OCI-LY1 (cell line): ENCODE measurements around the gene PYCR2.
"Not testable (repeated sequence)": the region's sequence is repeated elsewhere in the genome, so short reads cannot be mapped to it uniquely, and the experiment has no call there.

ENCODE experiments used
- H2AFZ ChIP-seq: fragments of 200-600 bp; sonication (generic), shearing (Covaris generic); 2 replicates; pipeline ENCODE4 v1.6.0; 2014; ENCODE audit warnings: antibody characterized with exemption, mild to moderate bottlenecking, low read length
- H3F3A ChIP-seq: fragments of 200-600 bp; sonication (generic), shearing (Covaris generic); 2 replicates; pipeline ENCODE4 v1.6.0; 2014; ENCODE audit warnings: mild to moderate bottlenecking, antibody characterized with exemption, low read length, moderate library complexity; ENCODE audit not compliant: insufficient read depth
- H3K27ac ChIP-seq: fragments of 200-600 bp; sonication (generic); 2 replicates; pipeline ENCODE4 v1.5.1; 2014; ENCODE audit warnings: low read length, mixed run types, mild to moderate bottlenecking, low read depth; ENCODE audit not compliant: poor library complexity, severe bottlenecking
- H3K27me3 ChIP-seq: fragments of 200-600 bp; sonication (generic); 2 replicates; pipeline ENCODE4 v1.6.0; 2014; ENCODE audit warnings: antibody characterized with exemption, mild to moderate bottlenecking, low read length, moderate library complexity; ENCODE audit not compliant: insufficient read depth
- H3K36me3 ChIP-seq: fragments of 200-600 bp; sonication (generic); 2 replicates; pipeline ENCODE4 v1.6.1; 2014; ENCODE audit warnings: mild to moderate bottlenecking, antibody characterized with exemption, low read length, moderate library complexity, mixed read lengths; ENCODE audit not compliant: insufficient read depth
- H3K4me1 ChIP-seq: fragments of 200-600 bp; sonication (generic); 2 replicates; pipeline ENCODE4 v1.5.1; 2014; ENCODE audit warnings: mild to moderate bottlenecking, low read length, moderate library complexity; ENCODE audit not compliant: insufficient read depth, severe bottlenecking
- H3K4me2 ChIP-seq: fragments of 200-600 bp; sonication (generic), shearing (Covaris generic); 2 replicates; pipeline ENCODE4 v1.6.1; 2014; ENCODE audit warnings: low read length
- H3K4me3 ChIP-seq: fragments of 200-600 bp; sonication (generic); 2 replicates; pipeline ENCODE4 v1.5.1; 2014; ENCODE audit warnings: low read length, low read depth, mild to moderate bottlenecking, mixed read lengths; ENCODE audit not compliant: poor library complexity, severe bottlenecking
- H3K79me2 ChIP-seq: fragments of 200-600 bp; shearing (Covaris generic); 2 replicates; pipeline ENCODE4 v1.6.1; 2016; ENCODE audit warnings: mixed run types, low read length, mixed read lengths; ENCODE audit not compliant: insufficient read depth
- H3K9ac ChIP-seq: fragments of 200-600 bp; sonication (generic), shearing (Covaris generic); 2 replicates; pipeline ENCODE4 v1.6.1; 2014; ENCODE audit warnings: mild to moderate bottlenecking, low read length, mixed read lengths
- H3K9me2 ChIP-seq: fragments of 200-600 bp; sonication (generic), shearing (Covaris generic); 2 replicates; pipeline ENCODE4 v1.6.1; 2014; ENCODE audit warnings: low read depth, mild to moderate bottlenecking, low read length, mixed read lengths
- H3K9me3 ChIP-seq: fragments of 200-600 bp; shearing (Covaris generic); 2 replicates; pipeline ENCODE4 v1.6.1; 2014; ENCODE audit warnings: low read length, mixed read lengths
- H4K20me1 ChIP-seq: fragments of 200-600 bp; sonication (generic), shearing (Covaris generic); 2 replicates; pipeline ENCODE4 v1.6.0; 2016; ENCODE audit warnings: mild to moderate bottlenecking, low read length; ENCODE audit not compliant: insufficient read depth
- CTCF ChIP-seq: fragments of 200-600 bp; sonication (generic), shearing (Covaris generic); IDR thresholded peaks from 2 replicates; pipeline ENCODE4 v1.5.1; 2017; ENCODE audit warnings: mild to moderate bottlenecking, antibody characterized with exemption, low read length, moderate library complexity, mixed read lengths
- EZH2 ChIP-seq: fragments of 200-600 bp; sonication (generic), shearing (Covaris generic); IDR thresholded peaks from 2 replicates; pipeline ENCODE4 v1.8.0; 2017; ENCODE audit warnings: borderline replicate concordance, mixed run types, mild to moderate bottlenecking, antibody characterized with exemption, low read length, moderate library complexity, mixed read lengths

The PYCR2 gene

GRCh38 chr1:225936523-225936922 is 12.5 kb upstream of the PYCR2 start:
- Histone ChIP-seq H3K4me1 (peaks cover 22% of the 10 kb centered on the region), H3K36me3 (no peaks in the 10 kb centered on the region), H3K9ac (no peak overlapping the region), H3K9me3 (no peaks in the 10 kb centered on the region), H3F3A (no peaks in the 10 kb centered on the region), H3K79me2 (no peaks in the 10 kb centered on the region), H3K27me3 (no peaks in the 10 kb centered on the region), H4K20me1 (no peaks in the 10 kb centered on the region), H3K4me3 (no peak overlapping the region), H3K27ac (no peak overlapping the region), H3K9me2 (no peaks in the 10 kb centered on the region), H2AFZ (no peak overlapping the region), H3K4me2 (no peak overlapping the region)
- no peak for TF ChIP-seq CTCF
- no peak for TF ChIP-seq EZH2

DNA sequence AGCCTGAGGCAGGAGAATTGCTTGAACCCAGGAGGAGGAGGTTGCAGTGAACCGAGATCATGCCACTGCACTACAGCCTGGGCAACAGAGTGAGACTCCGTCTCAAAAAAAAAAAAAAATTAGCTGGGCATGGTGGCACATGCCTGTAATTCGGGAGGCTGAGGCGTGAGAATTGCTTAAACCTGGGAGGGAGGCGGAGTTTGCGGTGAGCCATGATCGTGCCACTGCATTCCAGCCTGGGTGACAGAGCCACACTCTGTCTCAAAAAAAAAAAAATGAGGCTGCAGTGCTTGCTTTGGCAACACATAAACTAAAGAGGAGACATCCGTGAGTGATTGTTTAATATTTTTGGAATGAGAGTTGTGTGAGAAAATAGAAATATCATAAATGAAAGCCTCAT is 12.0 kb upstream of the PYCR2 start:
- not testable (repeated sequence) for H3K4me2 ChIP-seq, H3K27ac ChIP-seq, H4K20me1 ChIP-seq, H3K27me3 ChIP-seq, H3K9me3 ChIP-seq, H3K9me2 ChIP-seq, H3K9ac ChIP-seq, H3K79me2 ChIP-seq, H2AFZ ChIP-seq, H3F3A ChIP-seq, H3K36me3 ChIP-seq, H3K4me3 ChIP-seq
- peaks cover 17% of the 10 kb centered on the region for H3K4me1 ChIP-seq

DNA sequence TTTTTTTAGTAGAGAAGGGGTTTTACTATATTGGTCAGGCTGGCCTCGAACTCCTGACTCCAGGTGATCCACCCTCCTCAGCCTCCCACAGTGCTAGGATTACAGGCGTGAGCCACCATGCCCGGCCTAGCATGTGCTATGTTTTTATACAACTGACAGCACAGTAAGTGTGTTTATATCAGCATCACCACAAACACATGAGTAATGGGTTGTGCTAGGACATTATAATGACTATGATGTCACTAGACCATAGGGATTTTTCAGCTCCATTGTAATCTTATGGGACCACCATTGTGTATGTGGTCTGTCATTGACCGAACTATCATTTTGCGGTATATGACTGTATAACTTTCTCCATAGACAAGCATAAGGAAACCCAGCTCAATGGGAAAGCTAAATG is 10.7 kb upstream of the PYCR2 start:
- no peaks in the 10 kb centered on the region for H4K20me1 ChIP-seq
- no peak overlapping the region for H3K9ac ChIP-seq
- H3K9me2 ChIP-seq, result no peaks in the 10 kb centered on the region
- H3F3A ChIP-seq, result no peaks in the 10 kb centered on the region
- no peak overlapping the region for H3K27ac ChIP-seq
- no peaks in the 10 kb centered on the region for H3K36me3 ChIP-seq
- H3K4me3 ChIP-seq, result no peak overlapping the region
- H3K27me3 ChIP-seq, result no peaks in the 10 kb centered on the region
- no peaks in the 10 kb centered on the region for H3K9me3 ChIP-seq
- no peaks in the 10 kb centered on the region for H3K79me2 ChIP-seq
- no peak for TF ChIP-seq CTCF
- H3K4me2 ChIP-seq, result no peak overlapping the region
- peaks cover 8% of the 10 kb centered on the region for H3K4me1 ChIP-seq
- no peak overlapping the region for H2AFZ ChIP-seq

DNA sequence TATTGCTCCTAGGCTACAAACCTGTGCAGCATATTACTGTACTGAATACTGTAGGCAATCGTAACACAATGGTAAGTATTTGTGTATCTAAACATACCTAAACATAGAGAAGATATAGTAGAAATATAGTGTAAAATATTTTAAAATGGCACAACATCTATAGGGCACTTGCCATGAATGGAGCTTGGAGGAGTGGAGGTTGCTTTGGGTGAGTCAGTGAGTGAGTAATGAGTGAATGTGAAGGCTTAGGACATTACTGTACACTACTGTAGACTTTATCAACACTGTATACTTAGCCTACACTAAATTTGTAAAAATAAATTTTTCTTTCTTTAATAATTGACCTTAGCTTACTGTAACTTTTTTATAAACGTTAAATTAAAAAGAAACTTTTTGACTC is 9.0 kb upstream of the PYCR2 start:
- no peak for TF ChIP-seq EZH2
- TF ChIP-seq CTCF, result no peak
- Histone ChIP-seq H3K79me2 (no peaks in the 10 kb centered on the region), H3K36me3 (no peaks in the 10 kb centered on the region), H2AFZ (no peak overlapping the region), H3F3A (no peaks in the 10 kb centered on the region), H4K20me1 (no peaks in the 10 kb centered on the region), H3K9ac (no peak overlapping the region), H3K4me1 (peaks cover 16% of the 10 kb centered on the region), H3K27ac (no peak overlapping the region), H3K9me2 (no peaks in the 10 kb centered on the region), H3K9me3 (no peaks in the 10 kb centered on the region), H3K4me2 (no peak overlapping the region), H3K27me3 (no peaks in the 10 kb centered on the region), H3K4me3 (no peak overlapping the region)
